DMS 273 treated with DMSO at 0.1 percent for 48 hours (cell line): ENCODE measurements around the gene DCXR.

Experiments
- DNase-seq: peaks from one replicate; lab custom pipeline; 2025; lab: John Stamatoyannopoulos, UW

The DCXR gene

DNA sequence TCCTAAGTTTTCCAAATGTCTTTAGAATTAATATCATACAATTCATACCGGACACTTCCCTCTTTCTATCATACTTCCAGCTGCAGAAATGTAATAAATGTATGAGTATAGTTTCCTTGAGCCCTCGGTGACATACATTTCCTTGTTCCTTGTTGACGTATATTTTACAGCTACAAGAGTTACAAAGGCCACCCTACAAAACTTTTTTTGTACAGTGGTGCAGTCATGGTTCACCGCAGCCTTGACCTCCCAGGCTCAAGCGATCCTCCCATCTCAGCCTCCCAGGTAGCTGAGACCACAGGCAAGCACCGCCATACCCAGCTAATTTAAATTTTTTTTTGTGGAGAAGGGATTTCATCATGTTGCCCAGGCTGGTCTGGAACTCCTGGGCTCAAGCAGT lies 35.3 kb upstream of the DCXR start:
- DNase-seq, result no peak

DNA sequence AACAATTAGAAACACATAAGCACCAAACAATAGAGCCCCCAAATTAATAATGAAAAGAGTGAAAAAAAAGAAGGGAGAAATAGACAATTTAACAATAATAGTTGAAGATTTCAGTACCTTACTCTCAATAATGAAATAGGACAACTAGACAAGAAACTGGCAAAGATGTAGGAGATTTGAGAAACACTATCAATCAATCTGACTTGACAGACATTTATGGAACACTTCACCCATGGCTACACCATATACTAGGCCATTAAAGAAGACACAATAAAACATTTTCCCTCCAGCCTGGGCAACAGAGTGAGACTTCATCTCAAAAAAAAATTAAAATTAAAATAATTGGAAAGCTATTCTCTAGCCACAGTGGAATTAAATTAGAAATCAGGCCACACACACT lies 33.1 kb upstream of the DCXR start:
- no peak for DNase-seq

DNA sequence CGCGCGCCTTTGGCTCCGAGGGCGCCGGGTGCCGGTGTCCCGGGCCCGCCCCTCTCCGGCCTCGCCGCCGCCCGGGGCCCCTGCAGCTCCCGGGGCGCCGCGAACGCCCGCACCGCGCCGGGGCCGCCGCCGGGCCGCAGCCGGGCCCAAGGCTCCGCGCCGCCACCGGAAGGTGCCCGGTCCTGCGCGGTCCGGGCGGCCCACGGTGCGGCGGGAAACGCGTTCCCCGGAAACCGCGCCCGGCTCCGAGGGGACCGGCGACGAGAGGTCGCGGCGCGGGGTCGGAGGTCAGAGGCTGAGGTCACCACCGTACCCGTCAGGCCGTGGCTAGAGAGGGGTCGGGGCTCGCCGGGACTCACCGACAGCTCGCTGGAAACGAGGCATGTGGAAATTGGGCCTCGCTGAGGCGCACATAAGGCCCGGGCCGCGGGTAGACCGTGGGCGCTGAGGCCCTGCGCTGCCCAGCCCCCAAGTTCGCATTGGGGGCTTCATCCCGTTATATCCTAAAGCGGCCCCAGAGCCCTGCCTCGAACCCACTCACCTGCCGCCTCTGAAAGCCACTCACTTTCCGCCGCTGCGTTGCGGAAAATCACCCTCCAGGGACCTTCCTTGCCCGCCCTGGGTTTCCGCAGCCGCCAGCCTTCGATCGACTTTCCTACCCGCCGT lies 28.3 kb upstream of the DCXR start, which contains the start of gene DUS1L:
DUS1L (minus strand) TSS at position 167 of the 666 bp plus-strand sequence. CDS start 745 bp downstream, outside the sequence.
- no peak for DNase-seq

DNA sequence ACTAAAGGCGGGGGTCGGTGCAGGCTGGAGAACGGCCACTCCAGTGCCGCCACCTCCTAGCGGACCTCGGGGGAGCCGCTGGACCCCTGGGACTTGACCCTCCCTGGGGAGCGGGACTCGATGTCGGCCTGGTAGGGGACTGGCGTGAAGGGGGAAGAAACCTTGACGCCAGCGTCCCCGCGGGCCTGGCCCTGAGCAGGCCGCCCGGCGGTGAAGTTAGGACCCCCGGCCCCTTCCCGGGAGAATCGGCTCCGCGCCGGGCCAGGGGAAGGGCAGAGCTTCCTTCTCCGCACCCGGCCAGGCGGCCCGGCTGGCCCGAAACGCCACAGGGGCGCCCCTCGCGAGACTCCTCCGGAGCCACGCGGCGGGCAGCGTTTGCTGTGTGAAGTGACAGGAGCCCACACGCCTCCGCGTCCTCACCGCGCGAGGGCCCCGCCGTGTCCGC lies 27.7 kb upstream of the DCXR start:
- no peak for DNase-seq

DNA sequence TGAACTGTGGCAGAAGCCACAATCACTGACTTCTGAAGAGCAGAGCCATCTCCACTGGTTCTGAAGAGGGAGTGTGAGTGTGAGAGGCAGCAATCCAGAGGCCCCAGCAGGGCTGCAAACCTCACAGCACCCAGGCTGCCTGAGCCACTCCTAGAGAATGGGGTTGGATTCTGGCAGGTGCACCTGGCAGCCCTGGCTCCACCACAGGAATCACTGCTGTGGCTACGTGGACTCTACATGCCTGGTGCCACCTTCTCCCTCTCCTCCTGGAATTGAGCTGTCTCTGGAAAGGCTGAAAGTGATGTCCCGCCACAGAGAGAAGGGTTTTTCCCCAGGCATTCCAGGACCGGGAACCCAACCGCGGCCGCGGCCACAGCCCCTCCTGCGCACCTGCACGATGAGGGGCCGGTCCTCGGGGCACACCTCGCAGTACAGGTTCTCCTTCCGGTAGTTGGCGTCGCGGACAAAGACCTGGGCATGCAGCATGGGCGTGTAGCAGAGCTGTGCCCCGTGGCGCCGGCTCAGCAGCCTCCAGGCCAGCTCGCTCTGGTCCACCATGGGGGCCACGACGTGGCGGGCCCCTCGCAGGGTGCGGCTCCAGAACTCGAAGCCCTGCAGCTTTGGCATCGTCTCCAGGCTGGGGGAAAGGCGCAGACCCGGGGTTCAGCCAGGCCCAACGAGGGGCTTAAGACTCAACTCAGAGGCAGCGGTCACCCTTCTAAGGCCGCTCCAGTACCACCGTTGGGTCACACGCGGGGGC lies 27.1 kb upstream of the DCXR start:
- no peak for DNase-seq

DNA sequence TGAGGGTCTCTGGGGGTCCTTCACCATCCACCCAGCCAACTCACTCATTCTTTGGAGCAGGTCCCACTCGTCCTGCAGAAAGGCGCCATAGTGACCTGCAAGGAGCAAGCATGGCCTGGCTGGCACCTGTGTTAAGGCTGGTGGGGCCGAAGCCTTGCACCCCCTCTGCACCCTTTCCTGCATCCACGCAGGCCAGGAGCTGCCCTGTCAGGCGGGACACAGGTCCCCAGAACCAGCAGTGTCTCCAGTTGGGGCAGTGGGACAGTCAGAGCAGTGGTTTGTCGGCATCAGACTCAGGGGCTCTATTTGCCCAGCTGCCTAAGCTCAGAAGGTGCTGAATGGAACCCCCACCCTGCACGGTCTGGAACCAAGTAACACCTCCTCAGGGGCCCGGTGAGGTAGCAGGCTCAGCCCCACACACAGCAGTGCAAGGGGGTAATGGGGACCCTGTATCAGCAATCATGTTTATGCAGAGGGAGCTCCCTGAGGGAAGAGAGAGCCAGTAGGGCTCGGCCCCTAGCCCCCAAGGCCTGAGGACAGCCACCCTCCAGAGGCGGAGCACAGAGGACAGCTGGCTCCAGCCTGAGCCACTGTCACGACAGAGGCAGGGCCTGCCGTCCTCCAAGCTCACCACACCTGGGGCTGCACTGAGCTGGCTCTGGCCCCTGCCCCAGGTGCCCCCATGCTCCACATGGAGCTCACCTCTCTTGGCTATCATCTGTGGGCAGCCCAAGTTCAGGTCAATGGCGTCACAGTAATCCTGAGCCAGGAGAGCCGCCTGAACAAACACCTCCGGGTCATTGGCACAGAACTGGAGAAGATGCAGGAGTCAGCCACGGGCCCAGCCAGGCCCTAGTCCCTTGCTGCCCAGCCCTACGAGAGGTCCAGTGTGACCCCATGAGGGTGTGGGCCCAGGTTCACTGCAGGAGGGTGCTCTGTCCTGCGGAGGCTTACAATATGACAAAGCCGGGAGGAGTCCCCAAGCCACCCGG lies 26.2 kb upstream of the DCXR start:
- DNase-seq, result no peak

DNA sequence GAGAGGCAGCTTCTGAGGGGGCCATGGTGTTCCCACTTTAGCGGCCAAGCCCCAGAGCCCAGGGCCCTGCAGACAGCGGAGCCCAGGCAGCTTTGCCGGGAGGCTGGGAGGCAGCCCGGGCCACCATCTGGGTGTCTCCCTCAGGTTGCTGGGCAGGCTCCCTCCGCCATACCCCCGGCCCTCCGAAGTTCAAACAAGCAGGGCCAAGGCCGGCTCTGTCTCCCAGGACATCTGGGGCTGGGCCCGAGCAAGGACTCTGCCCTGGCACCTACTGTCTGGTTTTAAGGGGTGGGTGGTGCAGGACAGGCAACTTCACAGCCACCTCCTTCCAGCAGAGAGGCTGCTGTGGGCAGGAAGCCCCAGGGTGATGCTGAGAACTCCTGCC lies 25.5 kb upstream of the DCXR start:
- DNase-seq, result no peak

DNA sequence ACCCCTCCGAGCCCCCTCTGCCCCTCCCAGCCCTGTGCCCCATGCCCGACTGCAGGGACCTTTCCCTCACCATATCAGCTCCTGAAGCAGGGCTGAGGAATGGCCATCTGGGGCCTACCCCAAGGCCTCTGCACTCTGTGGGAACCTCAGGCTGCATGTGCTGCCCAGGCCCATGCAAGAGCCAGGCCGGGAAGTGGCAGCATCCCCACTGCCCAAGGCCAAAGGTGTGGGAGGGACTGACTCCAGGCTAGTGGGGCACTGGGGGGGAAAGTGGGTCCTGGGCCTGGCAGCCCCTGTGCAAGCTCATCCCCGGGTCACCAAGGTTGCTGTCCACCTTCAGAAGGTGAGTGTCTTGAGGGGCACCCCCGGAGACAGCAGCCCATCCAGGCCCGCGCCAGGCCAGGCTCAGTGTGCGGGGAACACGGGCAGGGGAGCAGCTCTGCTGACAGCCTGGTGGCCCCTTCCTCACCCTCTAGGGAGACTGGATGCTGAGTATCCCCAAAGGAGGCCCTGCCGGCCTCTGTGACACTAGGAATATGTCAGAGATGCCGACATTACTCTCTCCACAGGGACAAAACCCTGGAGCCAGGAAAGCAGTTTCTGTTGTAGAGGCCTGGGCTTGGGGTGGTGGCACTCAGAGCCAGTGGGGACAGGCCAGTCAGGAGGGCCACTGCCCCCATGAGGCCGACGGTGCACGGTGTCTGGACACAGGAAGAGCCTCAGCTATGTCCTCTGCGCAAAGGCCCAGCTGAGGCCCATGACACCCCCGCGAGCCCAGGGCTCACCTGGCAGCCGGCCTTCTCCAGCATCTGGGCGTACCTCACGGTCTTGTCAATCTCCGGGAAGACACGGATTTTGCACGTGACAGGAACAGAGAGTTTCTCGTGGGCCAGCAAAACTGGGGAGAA lies 24.8 kb upstream of the DCXR start:
- DNase-seq, result no peak

DNA sequence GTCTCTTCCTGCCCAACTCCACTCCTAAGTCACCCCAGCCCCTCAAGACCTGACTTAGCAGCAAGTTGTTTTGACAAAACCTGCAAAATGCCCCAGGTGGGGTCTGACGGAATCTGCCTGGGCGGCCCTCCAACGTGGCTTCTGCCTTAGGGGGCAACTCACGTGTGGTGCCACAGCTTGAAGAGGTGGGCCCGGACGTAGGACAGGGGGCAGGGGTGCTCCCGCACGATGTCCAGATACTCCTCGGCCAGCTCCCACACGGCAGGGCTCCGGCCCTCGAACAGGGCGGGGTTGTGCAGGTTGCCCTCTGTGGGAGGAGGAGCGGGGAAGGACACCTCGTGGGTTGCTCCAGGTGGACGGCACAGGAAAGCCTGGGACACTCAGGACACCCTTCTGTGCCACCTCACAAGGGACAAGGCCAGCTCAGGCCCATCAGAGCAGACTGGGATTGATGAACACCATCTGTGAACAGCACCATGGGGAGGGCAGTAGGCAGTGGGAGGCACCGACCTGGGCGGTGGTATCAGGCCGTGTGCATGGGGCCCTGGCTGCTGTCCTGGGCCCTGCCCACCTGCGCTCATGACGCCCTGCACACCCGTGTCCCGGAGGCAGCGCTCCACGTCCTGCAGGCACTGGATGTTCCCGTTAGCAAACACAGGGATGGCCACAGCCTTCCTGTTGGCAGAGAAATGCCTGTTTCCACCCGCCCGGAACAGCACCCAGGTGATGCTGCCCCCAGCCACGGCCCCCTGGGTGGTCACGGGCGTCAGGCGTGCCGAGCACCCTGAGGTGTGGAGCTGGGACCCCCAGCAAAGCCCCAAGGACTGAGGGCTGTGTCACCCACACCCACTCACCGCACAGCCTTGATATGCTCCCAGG lies 23.8 kb upstream of the DCXR start:
- DNase-seq, result no peak

DNA sequence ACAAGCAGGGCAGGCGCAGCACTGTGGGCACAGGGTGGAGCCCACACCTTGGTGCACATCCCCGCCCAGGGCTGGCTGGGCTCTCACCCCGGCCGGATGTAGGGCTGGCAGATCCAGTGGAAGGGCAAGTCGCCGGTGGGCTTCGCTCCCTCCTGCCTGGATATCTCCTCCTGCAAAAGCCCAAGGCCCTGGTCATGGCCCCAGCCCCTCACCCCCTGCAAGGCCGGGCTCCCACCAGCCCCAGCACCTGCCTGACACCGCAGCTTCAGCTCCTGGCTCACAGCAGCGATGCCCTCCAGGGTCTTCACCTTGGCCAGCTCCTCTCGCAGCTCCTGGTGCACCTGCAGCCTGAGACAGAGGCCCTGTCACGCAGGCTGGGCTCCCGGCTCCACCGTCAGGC lies 23.1 kb upstream of the DCXR start:
- no peak for DNase-seq

DNA sequence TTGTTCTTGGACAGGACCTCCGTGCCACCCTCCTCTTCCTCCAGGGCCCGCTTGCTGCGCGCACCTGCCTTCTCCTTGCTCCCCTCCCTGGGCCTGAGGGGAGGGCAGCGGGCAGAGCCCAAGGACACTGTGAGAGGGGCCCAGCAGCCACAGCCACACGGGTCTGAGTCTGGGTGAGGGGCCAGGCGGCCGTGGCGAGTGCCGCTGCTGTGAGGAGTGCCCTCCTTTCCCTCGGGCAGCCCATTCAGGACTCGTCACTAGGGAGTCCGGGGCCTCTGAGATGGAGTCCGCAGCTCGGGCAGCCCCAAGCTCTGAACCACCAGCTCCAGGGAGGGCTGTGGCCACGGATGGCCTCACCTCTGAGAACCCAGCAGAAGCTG lies 22.5 kb upstream of the DCXR start:
- no peak for DNase-seq

DNA sequence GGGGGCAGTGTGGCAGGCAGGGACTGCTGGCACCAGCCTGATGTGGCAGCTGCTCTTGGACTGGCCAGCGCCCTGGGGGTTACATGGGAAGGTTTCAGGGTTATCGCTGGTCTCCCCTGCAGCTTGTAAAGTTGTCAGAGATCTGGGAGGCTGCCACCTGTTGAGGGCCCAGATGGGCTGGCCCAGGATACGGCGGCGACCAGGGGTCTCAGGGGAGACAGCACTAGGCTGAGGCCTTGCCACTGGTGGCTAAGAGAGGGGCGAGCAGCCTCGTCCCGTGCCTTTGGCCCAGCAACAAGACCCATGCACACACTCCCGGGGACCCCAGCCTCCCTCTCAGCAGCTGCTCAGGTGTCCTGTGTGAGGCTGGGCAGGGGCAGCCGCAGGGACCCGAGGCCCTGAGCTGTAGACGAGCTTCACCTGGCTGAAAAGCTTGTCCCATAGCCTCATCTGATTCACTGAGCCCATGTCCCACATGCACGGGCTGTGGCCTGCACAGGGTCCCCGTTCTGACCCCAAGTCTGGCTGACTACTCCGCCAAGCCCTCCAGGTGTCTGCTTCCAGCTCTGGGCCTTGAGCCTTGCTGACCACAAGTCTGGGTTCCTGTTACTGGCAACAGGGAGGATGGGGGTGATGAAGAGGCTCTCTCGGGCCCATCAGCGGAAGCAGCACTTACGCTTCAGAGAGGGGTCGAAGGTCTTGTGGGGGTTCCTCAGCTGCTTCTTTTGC lies 21.9 kb upstream of the DCXR start:
- peak; percentile 36 for DNase-seq

DNA sequence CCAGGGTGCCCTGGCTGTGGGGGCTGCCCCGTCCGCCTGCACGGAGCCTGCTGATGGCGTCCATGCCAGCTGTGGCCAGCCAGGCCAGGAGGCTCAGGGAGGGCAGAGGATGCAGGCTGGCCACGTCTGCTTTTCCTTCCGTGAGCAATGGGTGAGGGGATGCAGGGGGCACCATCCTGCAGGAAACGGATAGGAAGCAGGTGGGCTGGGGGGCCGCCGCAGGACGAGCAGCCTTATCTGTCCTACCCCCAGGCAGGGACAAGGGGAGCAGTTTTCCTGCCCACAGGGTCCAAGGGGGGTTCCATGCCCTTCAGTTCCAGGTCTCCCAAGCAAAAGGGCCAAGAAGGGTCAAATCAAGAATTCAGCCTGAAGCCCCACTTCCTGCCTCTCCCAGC lies 21.4 kb upstream of the DCXR start:
- DNase-seq, result no peak

DNA sequence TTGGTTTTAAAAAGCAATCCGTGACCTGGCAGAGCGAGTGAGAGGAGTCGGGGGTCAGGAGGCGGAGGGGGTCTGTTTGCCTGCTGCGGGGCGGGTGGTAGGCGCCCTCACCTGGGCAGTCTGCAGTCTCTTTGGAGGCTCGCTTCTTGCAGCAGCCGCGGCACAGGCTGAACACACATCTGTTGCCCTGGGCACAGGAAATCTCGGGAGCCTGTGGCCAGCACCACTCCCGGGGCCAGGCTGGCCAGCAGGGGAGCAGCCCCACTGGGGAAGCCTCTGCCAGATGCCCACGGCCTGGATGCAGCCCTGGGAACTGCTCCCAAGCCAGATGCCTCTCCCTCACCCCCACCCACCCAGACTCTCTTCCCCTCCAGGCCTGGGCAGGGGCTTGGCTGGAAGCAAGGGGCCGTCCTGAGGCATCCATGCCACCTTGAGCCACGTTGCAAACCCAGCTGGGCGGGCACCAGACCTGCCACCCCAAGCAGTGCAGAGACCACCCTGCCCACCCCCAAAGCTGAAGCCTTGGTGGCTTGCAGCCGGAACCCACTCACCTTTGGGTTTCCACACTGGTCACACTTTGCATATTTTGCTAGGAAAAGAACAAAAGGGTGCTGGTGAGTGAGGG lies 20.8 kb upstream of the DCXR start:
- no peak for DNase-seq

DNA sequence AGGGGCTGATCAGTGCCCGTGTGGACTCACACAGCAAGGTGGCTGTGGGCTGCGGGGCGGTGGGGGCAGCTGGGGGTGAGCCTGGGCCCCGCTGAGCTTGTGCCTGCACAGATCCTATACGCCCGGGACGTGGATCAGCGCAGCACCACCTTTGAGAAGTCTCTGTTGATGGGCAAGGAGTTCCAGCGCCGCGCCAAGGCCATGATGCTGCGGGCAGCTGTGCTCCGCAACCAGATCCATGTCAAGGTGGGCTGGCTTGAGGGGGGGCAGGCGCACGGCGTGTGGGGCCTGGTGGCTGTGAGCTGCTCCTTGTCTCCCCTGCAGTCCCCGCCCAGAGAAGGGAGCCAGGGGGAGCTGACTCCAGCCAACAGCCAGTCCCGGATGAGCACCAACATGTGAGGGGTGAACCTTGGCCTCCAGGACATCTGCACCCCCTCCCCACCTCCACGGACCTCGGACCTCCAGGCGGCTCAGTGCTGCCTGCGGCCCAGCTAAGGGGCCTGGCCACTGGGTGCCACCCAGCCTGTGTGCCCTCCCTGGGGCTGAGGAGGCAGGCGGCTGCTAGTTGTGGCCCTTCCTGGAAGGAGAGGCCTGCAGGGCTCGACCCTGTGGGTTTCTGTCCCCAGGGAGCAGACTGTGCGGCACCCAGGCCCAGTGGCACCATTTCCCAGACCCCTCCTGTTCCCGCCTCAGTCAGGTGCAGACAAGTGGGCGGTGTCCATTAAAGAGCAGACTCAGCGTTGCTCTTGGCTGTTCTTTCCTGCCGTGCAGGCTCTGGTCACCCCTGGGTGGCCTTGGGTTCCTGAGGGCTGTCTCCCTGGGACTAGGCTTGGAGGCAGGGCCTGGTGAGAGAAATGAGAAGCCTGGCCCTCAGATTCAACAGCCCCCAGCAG lies 19.5 kb upstream of the DCXR start:
- DNase-seq, result no peak

DNA sequence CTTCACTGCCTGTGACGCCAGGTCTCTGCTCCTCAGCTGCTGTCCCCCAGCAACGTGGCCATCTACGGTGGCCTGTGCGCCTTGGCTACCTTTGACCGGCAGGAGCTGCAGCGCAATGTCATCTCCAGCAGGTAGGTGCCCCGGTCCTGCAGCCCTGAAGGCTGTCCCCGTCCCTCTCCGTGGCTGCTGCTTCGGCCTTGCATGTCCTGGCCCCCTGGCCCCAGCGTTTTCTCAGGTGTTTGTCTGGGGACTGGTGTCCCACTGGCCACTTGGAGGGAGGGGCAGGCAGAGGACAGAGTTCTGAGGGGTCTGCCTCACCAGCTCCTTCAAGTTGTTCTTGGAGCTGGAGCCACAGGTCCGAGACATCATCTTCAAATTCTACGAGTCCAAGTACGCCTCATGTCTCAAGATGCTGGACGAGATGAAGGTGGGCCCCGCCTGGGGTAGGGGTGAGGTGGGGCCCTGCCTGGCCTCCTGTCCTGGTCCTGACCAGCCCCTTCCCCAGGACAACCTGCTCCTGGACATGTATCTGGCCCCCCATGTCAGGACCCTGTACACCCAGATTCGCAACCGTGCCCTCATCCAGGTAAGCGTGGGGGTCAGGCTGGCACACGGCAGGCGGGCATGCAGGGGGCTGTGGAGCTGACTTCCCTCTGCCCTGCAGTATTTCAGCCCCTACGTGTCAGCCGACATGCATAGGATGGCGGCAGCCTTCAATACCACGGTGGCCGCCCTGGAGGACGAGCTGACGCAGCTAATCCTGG lies 18.6 kb upstream of the DCXR start:
- DNase-seq, result no peak
